MG63 (cell line): ENCODE measurements around the gene RNASE2. TPM values are rescaled to one million over a fixed set of nuclear protein-coding genes. Genes with fewer than 3 reads are reported as not detected.
A peak's percentile ranks its signal among the peaks of the same experiment; 100 is the strongest.
"Not testable (repeated sequence)": the region's sequence is repeated elsewhere in the genome, so short reads cannot be mapped to it uniquely, and the experiment has no call there.

Experiments
- DNase-seq: peaks from one replicate; pipeline ENCODE4 v3.0.0-alpha.2; 2020
- H3K27me3 ChIP-seq: fragments of 250-450 bp; sonication (Bioruptor Pico); 2 replicates; pipeline ENCODE4 v1.5.1; 2020; ENCODE audit warnings: mild to moderate bottlenecking, moderate library complexity
- H3K36me3 ChIP-seq: fragments of 250-450 bp; sonication (Bioruptor Pico); 2 replicates; pipeline ENCODE4 v1.5.1; 2020; ENCODE audit warnings: mild to moderate bottlenecking, moderate library complexity
- H3K4me3 ChIP-seq: fragments of 250-450 bp; sonication (Bioruptor Pico); 2 replicates; pipeline ENCODE4 v1.5.1; 2020; ENCODE audit warnings: mild to moderate bottlenecking, moderate library complexity
- H3K9me3 ChIP-seq: fragments of 250-450 bp; sonication (Bioruptor Pico); 2 replicates; pipeline ENCODE4 v1.5.1; 2020; ENCODE audit warnings: mild to moderate bottlenecking, moderate library complexity
- total RNA-seq: library from RNA; depleted of rRNA; stranded (reverse); fragments of >200 nt; shearing (Covaris generic); gene quantifications from 2 replicates; pipeline ENCODE4 v1.2.3, GENCODE V29; 2014; ENCODE audit warnings: low replicate concordance

Gene RNASE2
- total RNA-seq, 1 experiment from 2014 or later: not detected

DNA sequence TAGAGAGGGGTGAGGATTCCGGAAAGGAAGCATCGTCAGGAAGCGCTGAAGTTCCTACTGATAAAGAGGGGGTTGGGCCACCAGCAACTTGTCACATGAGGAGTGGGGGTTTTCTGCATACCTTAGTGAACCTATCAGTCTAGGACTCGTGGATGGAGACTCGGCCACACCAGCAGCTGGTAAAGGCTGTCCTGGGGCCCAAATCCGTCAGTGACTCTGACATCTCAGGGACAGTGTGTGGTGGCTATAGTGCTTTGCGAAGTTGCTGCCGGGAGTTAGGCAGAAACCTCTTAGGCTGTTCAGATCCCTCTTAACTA lies 16.4 kb downstream of the RNASE2 start:
- Histone ChIP-seq H3K4me3 (peak overlapping the region; percentile 52; the same call in 1 of the 2 replicates), H3K9me3 (no peaks in the 10 kb centered on the region), H3K27me3 (0 out of 2 replicates have a peak, but pooled peaks cover 3% of the 10 kb centered on the region), H3K36me3 (no peaks in the 10 kb centered on the region)
- DNase-seq: no peak

DNA sequence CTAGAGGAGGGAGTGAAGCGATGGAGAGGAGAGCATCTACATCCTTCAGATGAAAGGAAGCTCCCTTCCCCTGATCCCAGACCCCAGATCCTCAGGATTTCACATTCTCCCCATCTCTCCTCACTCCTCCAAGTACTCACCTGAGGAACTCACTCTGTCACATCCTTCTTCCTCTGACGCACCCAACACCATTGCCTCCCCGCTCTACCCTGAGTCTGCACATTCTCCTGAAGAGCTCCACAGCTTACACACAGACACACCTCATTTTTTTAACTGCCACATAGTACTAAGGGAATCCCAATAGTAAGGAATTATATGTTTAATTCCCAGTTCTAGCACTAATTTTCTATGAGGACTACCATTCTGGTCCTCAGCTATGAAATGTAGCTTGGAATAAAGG lies 18.2 kb downstream of the RNASE2 start:
- H3K4me3 ChIP-seq: no peak overlapping the region
- no peak for DNase-seq
- H3K36me3 ChIP-seq: no peaks in the 10 kb centered on the region
- no peaks in the 10 kb centered on the region for H3K27me3 ChIP-seq
- no peaks in the 10 kb centered on the region for H3K9me3 ChIP-seq

DNA sequence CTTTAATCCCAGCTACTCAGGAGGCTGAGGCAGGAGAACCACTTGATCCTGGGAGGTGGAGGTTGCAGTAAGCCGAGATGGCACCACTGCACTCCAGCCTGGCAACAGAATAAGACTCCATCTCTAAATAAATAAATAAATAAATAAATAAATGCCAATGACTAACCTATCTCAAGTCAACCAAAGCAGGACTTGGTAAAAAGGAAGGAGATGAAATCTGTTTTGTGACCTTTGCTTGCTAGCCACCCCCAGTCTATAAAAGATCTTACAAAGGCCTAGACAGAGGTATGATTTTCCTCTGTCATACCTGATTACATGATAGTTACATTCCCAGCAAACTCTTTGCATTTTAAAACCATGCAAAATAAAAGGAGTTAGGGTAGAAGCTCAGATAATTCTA lies 21.0 kb downstream of the RNASE2 start:
- Histone ChIP-seq H3K27me3 (no peaks in the 10 kb centered on the region), H3K4me3 (no peak overlapping the region), H3K9me3 (no peaks in the 10 kb centered on the region), H3K36me3 (no peaks in the 10 kb centered on the region)
- no peak for DNase-seq

DNA sequence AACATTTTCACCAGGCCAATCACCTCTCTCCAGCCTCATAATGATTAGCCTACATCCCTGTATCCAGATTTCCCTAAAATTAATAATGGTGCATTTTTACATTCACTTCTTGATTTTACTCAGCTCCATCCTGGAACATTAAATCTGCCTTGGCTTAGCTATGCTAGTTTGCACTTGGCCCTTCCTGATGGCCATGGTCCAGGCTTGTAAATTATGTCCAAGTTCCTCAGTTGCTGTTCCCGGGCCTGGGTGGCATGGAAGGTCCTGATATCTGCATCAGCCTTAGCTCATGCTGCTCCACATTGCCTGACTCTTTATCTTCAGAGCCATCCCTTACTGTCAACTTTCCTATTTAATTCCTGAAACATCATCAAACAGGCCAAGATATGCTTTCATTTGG lies 23.4 kb downstream of the RNASE2 start:
- Histone ChIP-seq H3K4me3 (no peak overlapping the region), H3K27me3 (no peaks in the 10 kb centered on the region), H3K9me3 (no peaks in the 10 kb centered on the region), H3K36me3 (no peaks in the 10 kb centered on the region)
- DNase-seq: no peak

DNA sequence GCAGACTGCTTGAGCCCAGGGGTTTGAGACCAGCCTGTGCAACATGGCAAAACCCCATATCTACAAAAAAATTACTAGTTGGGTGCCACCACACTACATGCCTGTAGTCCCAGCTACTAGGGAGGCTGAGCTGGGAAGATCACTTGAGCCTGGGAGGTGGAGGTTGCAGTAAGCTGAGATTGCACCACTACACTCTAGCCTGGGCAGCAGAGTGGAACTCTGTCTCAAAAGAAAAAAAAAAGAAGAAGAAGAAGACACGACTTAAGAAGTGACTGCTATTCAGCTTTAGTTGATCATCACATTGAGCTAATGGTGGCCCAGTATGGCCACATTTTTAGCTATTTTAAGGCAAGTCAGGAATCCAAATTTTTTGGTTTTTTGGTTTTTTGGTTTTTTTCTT lies 25.6 kb downstream of the RNASE2 start:
- no peak for DNase-seq
- Histone ChIP-seq H3K9me3 (no peaks in the 10 kb centered on the region), H3K36me3 (no peaks in the 10 kb centered on the region), H3K4me3 (no peak overlapping the region), H3K27me3 (no peaks in the 10 kb centered on the region)

- DNase-seq: no peak
- Histone ChIP-seq H3K36me3 (no peaks in the 10 kb centered on the region), H3K9me3 (no peaks in the 10 kb centered on the region), H3K27me3 (no peaks in the 10 kb centered on the region), H3K4me3 (no peak overlapping the region)
These were observed 27.5 kb downstream of the RNASE2 start for GRCh38 chr14:20982646-20983369.

DNA sequence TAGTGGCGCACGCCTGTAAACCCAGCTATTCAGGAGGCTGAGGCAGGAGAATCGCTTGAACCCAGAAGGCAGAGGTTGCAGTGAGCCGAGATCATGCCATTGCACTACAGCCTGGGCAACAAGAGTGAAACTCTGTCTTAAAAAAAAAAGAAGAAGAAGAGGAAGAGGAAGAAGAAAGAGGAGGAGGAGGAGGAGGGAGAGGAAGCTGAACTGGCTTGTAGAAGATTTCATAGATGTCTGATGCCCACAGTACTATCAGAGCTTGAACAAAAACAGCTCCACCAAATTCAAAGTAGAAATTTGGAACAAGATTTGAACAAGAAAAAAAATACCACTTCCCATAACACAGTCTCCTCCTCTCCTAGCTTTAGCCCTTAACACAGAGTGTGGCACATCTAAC lies 30.4 kb downstream of the RNASE2 start:
- DNase-seq, H3K27me3 ChIP-seq, H3K4me3 ChIP-seq, H3K9me3 ChIP-seq, H3K36me3 ChIP-seq: not testable (repeated sequence)

DNA sequence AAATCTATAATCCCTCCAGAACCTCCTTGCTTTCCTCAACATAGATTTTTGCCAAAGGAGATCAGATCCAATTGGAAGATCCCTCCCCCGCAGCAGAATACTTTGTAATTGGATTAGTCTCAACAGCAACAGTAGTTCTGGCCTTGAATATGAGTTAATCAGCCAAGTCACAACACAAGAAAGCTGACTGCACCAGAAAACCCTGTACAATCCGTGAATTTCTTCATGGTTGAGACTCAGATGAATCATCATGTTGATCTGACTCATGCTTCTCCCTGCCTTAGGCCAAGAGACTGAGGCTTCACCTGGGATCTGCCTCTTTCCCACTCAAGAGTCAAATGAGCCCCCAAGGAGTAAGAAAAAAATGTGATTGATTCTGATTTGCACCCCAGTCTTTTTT lies 31.5 kb downstream of the RNASE2 start:
- Histone ChIP-seq H3K9me3 (no peaks in the 10 kb centered on the region), H3K36me3 (peaks cover 2% of the 10 kb centered on the region), H3K4me3 (no peak overlapping the region), H3K27me3 (no peaks in the 10 kb centered on the region)
- peak; percentile 45 for DNase-seq

GRCh38 chr14:20988717-20989470 lies 33.6 kb downstream of the RNASE2 start:
- H3K27me3 ChIP-seq: no peaks in the 10 kb centered on the region
- no peak for DNase-seq
- H3K36me3 ChIP-seq: peaks cover 9% of the 10 kb centered on the region
- peak overlapping the region; percentile 31 for H3K4me3 ChIP-seq
- H3K9me3 ChIP-seq: no peaks in the 10 kb centered on the region

GRCh38 chr14:20989471-20989786 lies 34.1 kb downstream of the RNASE2 start:
- no peaks in the 10 kb centered on the region for H3K27me3 ChIP-seq
- DNase-seq: no peak
- peaks cover 9% of the 10 kb centered on the region for H3K36me3 ChIP-seq
- peak overlapping the region; percentile 31 for H3K4me3 ChIP-seq
- H3K9me3 ChIP-seq: no peaks in the 10 kb centered on the region

- peaks cover 11% of the 10 kb centered on the region for H3K36me3 ChIP-seq
- peak; percentile 92 for DNase-seq
- H3K9me3 ChIP-seq: no peaks in the 10 kb centered on the region
- H3K4me3 ChIP-seq: peak within 1 kb of the TSS; percentile 91
- no peaks in the 10 kb centered on the region for H3K27me3 ChIP-seq
These were observed 34.7 kb downstream of the RNASE2 start, which contains the start of gene METTL17 for GRCh38 chr14:20989787-20990600. METTL17 (plus strand) TSS chr14:20989980; CDS start chr14:20990003, 23 bp downstream.

DNA sequence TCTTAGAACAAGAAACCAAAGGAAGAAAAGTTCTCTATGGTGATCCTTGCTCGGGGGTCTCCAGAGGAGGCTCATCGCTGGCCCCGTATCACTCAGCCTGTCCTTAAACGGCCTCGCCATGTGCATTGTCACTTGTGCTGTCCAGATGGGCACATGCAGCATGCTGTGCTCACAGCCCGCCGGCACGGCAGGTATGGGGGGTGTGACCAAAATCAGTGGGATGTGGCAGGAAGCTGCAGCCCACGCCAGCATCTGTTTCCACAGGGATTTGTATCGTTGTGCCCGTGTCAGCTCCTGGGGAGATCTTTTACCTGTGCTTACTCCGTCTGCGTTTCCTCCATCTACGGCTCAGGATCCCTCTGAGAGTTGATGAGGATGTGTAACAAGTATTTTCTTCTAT lies 41.2 kb downstream of the RNASE2 start:
- Histone ChIP-seq H3K27me3 (no peaks in the 10 kb centered on the region), H3K4me3 (no peak overlapping the region), H3K9me3 (no peaks in the 10 kb centered on the region), H3K36me3 (peaks cover 12% of the 10 kb centered on the region)
- no peak for DNase-seq

DNA sequence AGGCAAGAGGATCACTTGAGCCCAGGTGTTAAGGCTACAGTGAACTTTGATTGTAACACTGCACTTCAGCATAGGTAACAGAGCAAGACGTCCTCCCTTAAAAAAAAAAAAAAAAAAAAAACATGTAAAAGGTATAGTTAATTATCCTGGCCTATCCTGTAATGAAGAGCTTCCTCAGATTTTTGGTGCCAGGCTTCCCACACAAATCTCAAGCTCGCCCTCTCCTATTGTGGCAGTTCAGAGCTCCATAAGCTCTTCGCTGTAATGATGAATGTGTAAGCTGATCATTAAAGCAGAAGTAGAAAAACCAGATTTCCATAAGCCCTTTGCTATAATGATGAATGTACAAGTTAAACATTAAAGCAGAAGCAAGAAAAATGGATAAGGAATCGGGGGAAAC lies 41.8 kb downstream of the RNASE2 start:
- Histone ChIP-seq H3K36me3 (peaks cover 6% of the 10 kb centered on the region), H3K4me3 (no peak overlapping the region), H3K27me3 (no peaks in the 10 kb centered on the region), H3K9me3 (no peaks in the 10 kb centered on the region)
- DNase-seq: no peak

DNA sequence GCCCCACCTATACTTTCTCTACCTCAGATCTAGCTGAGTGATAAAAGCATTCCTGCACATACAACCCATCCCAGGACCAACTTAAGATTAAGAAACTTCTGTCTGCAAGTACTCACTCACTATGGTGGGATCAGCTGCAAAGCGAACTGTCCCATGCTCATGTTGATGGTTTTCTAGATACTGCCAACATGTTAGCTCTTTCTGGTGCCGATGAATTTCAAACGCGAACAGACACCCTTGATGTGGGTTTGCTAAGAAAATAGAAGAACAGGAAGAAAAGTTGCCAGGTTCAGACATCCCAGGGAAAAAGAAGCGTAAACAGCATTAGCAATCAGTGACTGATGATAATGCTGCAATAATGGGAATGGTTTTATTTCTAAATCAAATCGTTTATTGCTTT lies 42.3 kb downstream of the RNASE2 start:
- H3K27me3 ChIP-seq: no peaks in the 10 kb centered on the region
- no peak overlapping the region for H3K4me3 ChIP-seq
- H3K9me3 ChIP-seq: no peaks in the 10 kb centered on the region
- H3K36me3 ChIP-seq: peaks cover 2% of the 10 kb centered on the region
- DNase-seq: no peak

GRCh38 chr14:20998139-20998538 lies 42.9 kb downstream of the RNASE2 start:
- Histone ChIP-seq H3K36me3 (peaks cover 2% of the 10 kb centered on the region; the same call in 1 of the 2 replicates), H3K4me3 (no peak overlapping the region), H3K9me3 (no peaks in the 10 kb centered on the region), H3K27me3 (no peaks in the 10 kb centered on the region)
- no peak for DNase-seq

DNA sequence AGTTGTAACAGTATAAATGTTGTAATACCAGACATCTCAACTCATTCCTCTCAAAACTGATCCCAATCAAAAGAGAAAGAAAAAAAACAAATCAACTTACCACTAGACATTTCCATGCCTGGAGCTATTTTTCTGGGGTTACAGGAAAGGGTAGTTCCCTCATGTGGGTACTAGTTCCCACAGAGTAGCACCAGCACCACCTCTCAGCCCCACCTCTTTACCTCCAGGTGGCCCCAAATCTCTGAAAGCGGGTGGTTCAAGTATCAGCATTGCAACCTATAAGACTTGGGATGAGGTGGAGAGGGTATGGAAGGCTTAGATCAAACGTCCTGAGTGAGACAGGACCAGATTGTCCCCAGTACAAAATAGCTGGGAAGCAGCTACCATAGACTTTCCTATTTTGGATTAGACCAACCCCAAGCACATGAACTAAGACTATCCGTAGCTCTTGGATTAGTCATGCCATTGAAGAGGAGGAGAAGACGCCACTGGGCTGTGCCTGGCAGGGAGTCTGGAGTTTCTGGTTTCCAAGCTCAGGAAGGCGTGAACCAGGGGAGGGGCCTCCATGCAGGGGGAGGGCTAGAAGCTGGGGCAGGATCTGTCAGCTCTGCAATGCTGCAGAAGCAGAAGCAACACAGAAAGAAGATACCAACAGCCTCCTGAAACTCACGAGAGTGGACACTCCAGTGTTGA lies 43.5 kb downstream of the RNASE2 start, which contains the start of gene SLC39A2:
Gene SLC39A2 (plus strand): TSS at position 620 of the 693 bp plus-strand sequence. CDS start 154 bp downstream, outside the sequence.
- no peaks in the 10 kb centered on the region for H3K9me3 ChIP-seq
- H3K27me3 ChIP-seq: no peaks in the 10 kb centered on the region
- H3K36me3 ChIP-seq: peaks cover 2% of the 10 kb centered on the region; the same call in 1 of the 2 replicates
- DNase-seq: peak; percentile 52
- no peak within 1 kb of the TSS for H3K4me3 ChIP-seq

DNA sequence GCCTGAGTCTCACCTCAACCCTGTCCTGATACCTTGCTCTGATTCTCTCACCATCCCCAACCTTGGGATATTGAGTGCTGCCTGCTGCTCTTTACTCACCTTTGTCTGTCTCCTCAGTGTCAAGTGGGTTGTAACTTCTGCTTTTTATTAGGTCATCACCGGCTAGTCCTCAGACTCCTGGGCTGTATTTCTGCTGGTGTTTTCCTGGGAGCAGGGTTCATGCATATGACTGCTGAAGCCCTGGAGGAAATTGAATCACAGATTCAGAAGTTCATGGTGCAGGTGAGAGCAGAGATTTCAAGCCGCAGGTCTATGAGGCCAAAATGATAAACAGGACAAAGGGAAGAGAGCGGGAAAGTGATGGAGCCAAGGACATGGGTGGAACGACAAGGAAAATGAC lies 44.3 kb downstream of the RNASE2 start:
- no peak for DNase-seq
- H3K27me3 ChIP-seq: no peaks in the 10 kb centered on the region
- peaks cover 2% of the 10 kb centered on the region; the same call in 1 of the 2 replicates for H3K36me3 ChIP-seq
- H3K9me3 ChIP-seq: no peaks in the 10 kb centered on the region
- no peak overlapping the region for H3K4me3 ChIP-seq
